Heart right ventricle (tissue), 16 donors: ENCODE results near the gene DOCK4. TPM values are rescaled to one million over a fixed set of nuclear protein-coding genes. Genes with fewer than 3 reads are reported as not detected.

ENCODE experiments used
- ATAC-seq, 8 donors: fragments of 200-7000 bp; cut with Tn5 transposase; one replicate each; pipeline ENCODE4 v1.9.1; 2020; ENCODE audit warnings: mild to moderate bottlenecking in 8 of 8, moderate library complexity in 8 of 8, moderate number of reproducible peaks in 1 of 8
- DNase-seq, 2 donors: peaks; one replicate each; pipeline ENCODE4 v3.0.0-alpha.2; 2020
- H3K27ac ChIP-seq, 10 donors: fragments of 200-600 bp; sonication (generic) in 2 of 10; one replicate each; pipeline versions ENCODE4 v1.5.0 to v1.8.0; 2020 to 2022; ENCODE audit warnings: mild to moderate bottlenecking in 3 of 10
- H3K27me3 ChIP-seq, 7 donors: fragments of 200-600 bp; one replicate each; pipeline ENCODE4 v1.8.0; 2021 to 2022; ENCODE audit warnings: mild to moderate bottlenecking in 2 of 7
- H3K36me3 ChIP-seq, 9 donors: fragments of 200-600 bp; sonication (generic) in 1 of 9; one replicate each; pipeline versions ENCODE4 v1.5.0 to v1.8.0; 2020 to 2022; ENCODE audit warnings: mild to moderate bottlenecking in 2 of 9
- H3K4me1 ChIP-seq, 9 donors: fragments of 200-600 bp; sonication (generic) in 1 of 9; one replicate each; pipeline versions ENCODE4 v1.5.0 to v1.8.0; 2020 to 2022; ENCODE audit warnings: mild to moderate bottlenecking in 4 of 9
- H3K4me3 ChIP-seq, 10 donors: fragments of 200-600 bp; sonication (generic) in 2 of 10; one replicate each; pipeline versions ENCODE4 v1.5.0 to v1.8.0; 2020 to 2022; ENCODE audit warnings: mild to moderate bottlenecking in 7 of 10, moderate library complexity in 2 of 10
- H3K9me3 ChIP-seq, 11 donors: fragments of 200-600 bp in 10 of 11; sonication (generic) in 2 of 11; one replicate each; pipeline versions ENCODE4 v1.5.0 to v1.8.0; 2013 to 2022; ENCODE audit warnings: mild to moderate bottlenecking in 2 of 11, control low read depth in 1 of 11, moderate library complexity in 1 of 11
- CTCF ChIP-seq, 9 donors: fragments of 200-600 bp; sonication (generic) in 2 of 9; IDR thresholded peaks; one replicate each; pipeline versions ENCODE4 v1.5.0 to v1.8.0; 2021 to 2022; ENCODE audit warnings: antibody characterized with exemption in 9 of 9, mild to moderate bottlenecking in 5 of 9, moderate library complexity in 1 of 9
- WGBS, 2 donors: extraction: QIAGEN DNeasy Blood & Tissue Kit; methylation state at CpG; one replicate each; pipeline ENCODE4 v1.1.7; 2013; ENCODE audit warnings: inconsistent platforms in 1 of 2; 5-methylcytosine and 5-hydroxymethylcytosine counted together
- intact Hi-C, 10 donors: fragments of 100-400 bp; cut with DNase I; formaldehyde crosslinking; loops; one replicate each; pipeline versions ENCODE4 v1.11.1 to v1.14.2; 2022
- polyA plus RNA-seq, 2 donors: library from polyadenylated mRNA; stranded (reverse); fragments of 200-250 nt; gene quantifications; one replicate each; pipeline ENCODE4 v1.2.3, GENCODE V29; 2013
- total RNA-seq, 10 donors: library from RNA; stranded (reverse); fragmentation: NEBNext Ultra II Directional in 3 of 10; extraction: Animal tissue kit (Norgen Biotek cat#: 25700) in 3 of 10; gene quantifications; one replicate each; pipeline versions ENCODE4 v1.2.1 to v1.2.4, GENCODE V29; 2021 to 2023
- donor health status: Arrhythmogenic right ventricular cardiomyopathy.
- donor health status: ischemic (EF 13 %, LVEDD 7.1; RV severe dilation, severe dysfunction).
- donor health status: healthy with polysubstance abuse.
- donor health status: DM: no; HTN: yes; CAD: no.
- donor health status: DM: no; HTN: no; CAD: no.
- donor health status: ischemic (EF 25% LVEDD 6.9; RV normal size, moderate dysfunction).
- donor health status: ischemic (EF 25% LVEDD 5.7; RV mildly dilated, moderate dysfunction).
- donor health status: healthy.
- donor health status: DM: yes; HTN: yes; CAD: no.
- donor health status: Ischemic cardiomyopathy.
- donor health status: ischemic (EF 35%, LVEDD 5.7; RV mildly dilated, moderate dysfunction).
- donor health status: nonischemic (EF 11% LVEDD 7.7; RV severe dilation, severe dysfunction).
- donor health status: DM: yes; HTN: yes; CAD: no.
- donor health status: PGD.
- donor health status: ischemic (EF 29% LVEDD 5.4; RV normal size, mild dysfunction).
- donor health status: nonischemic (EF 23%, LVEDD 6.1; RV moderate dilation, normal function).

DOCK4 gene
- total and polyA plus RNA-seq, 12 donors: 2.6 to 26.8 (median 14.7) TPM

- Histone ChIP-seq H3K4me3 (no peak overlapping the region), H3K9me3 (peaks cover 0 to 14% (median 0%) of the 10 kb centered on the region in 11 donors), H3K27ac (peak overlapping the region in 1 of 10 donors; percentile 11), H3K36me3 (no peaks in the 10 kb centered on the region), H3K4me1 (peaks cover 0 to 21% (median 11%) of the 10 kb centered on the region in 9 donors), H3K27me3 (no peaks in the 10 kb centered on the region)
- intact Hi-C loops: no loop called here
- DNase-seq (no peak), ATAC-seq (peak; percentile 48 to 87 (median 65))
- TF ChIP-seq CTCF (IDR thresholded peaks at IDR 0.05): no peak
- 40 to 45% methylated on average over 3 of the region's 3 CpGs for WGBS, 2 donors
These were observed 27.0 kb upstream of the DOCK4 start for GRCh38 chr7:112233048-112233697.

- WGBS, 2 donors: 74 to 91% methylated on average over 4 of the region's 4 CpGs
- Histone ChIP-seq H3K4me1 (peaks cover 0 to 21% (median 11%) of the 10 kb centered on the region in 9 donors), H3K36me3 (no peaks in the 10 kb centered on the region), H3K27me3 (no peaks in the 10 kb centered on the region), H3K27ac (no peak overlapping the region), H3K9me3 (peaks cover 0 to 14% (median 0%) of the 10 kb centered on the region in 11 donors), H3K4me3 (no peak overlapping the region)
- no peak for DNase-seq
- TF ChIP-seq CTCF (IDR thresholded peaks at IDR 0.05): no peak
- intact Hi-C loops: no loop called here
- no peak for ATAC-seq
These were observed 26.2 kb upstream of the DOCK4 start for GRCh38 chr7:112232212-112232978.

GRCh38 chr7:112228632-112229031, 22.4 kb upstream of the DOCK4 start:
- H3K27ac ChIP-seq: no peak overlapping the region
- no peaks in the 10 kb centered on the region for H3K36me3 ChIP-seq
- intact Hi-C loops: loop anchor here in 2 of 10 donors (5.0 to 10.0 kb wide), 2 partner anchors 54 to 66 kb away; no protein-coding TSS in a partner anchor
- no peak overlapping the region for H3K4me3 ChIP-seq
- ATAC-seq (no peak), DNase-seq (no peak)
- H3K9me3 ChIP-seq: no peaks in the 10 kb centered on the region
- H3K4me1 ChIP-seq: peaks cover 0 to 41% (median 18%) of the 10 kb centered on the region in 9 donors
- WGBS, 2 donors: 97 to 98% methylated on average over 2 of the region's 2 CpGs
- no peaks in the 10 kb centered on the region for H3K27me3 ChIP-seq
- no peak for TF ChIP-seq CTCF (IDR thresholded peaks at IDR 0.05)

GRCh38 chr7:112226701-112227276, 20.6 kb upstream of the DOCK4 start:
- 97 to 98% methylated on average over 4 of the region's 4 CpGs for WGBS, 2 donors
- Histone ChIP-seq H3K36me3 (no peaks in the 10 kb centered on the region), H3K4me3 (no peak overlapping the region), H3K4me1 (peaks cover 0 to 41% (median 21%) of the 10 kb centered on the region in 9 donors), H3K27ac (no peak overlapping the region), H3K27me3 (no peaks in the 10 kb centered on the region), H3K9me3 (no peaks in the 10 kb centered on the region)
- DNase-seq (no peak), ATAC-seq (no peak)
- no peak for TF ChIP-seq CTCF (IDR thresholded peaks at IDR 0.05)
- intact Hi-C loops: loop anchor here in 2 of 10 donors (5.0 to 10.0 kb wide), 2 partner anchors 56 to 68 kb away; no protein-coding TSS in a partner anchor
